ENCODE results near the gene DEPDC1B.

The DEPDC1B gene

GRCh38 chr5:60638300-60638699 is 61.7 kb downstream of the DEPDC1B start (continued):
- no peak for TF ChIP-seq CSRNP3 (CRISPR knock-in tag; IDR thresholded peaks at IDR 0.05)
- TF ChIP-seq RARB (CRISPR knock-in tag; IDR thresholded peaks at IDR 0.05), result no peak
- no peak for TF ChIP-seq BACH2 (CRISPR knock-in tag; IDR thresholded peaks at IDR 0.05; ENCODE audit: borderline replicate concordance)
- no peak for TF ChIP-seq CSDC2 (CRISPR knock-in tag; IDR thresholded peaks at IDR 0.05)
- TF ChIP-seq ESRRG (CRISPR knock-in tag; IDR thresholded peaks at IDR 0.05), result no peak
- TF ChIP-seq TCF4 (CRISPR knock-in tag; IDR thresholded peaks at IDR 0.05; ENCODE audit: borderline replicate concordance), result no peak
- TF ChIP-seq ZNF70 (CRISPR knock-in tag; IDR thresholded peaks at IDR 0.05), result no peak
- no peak for TF ChIP-seq ARNTL (CRISPR knock-in tag; IDR thresholded peaks at IDR 0.05; ENCODE audit: borderline replicate concordance, low read depth)

- no peak for ATAC-seq
- no peak for TF ChIP-seq ZNF565 (CRISPR knock-in tag; conservative IDR thresholded peaks at IDR 0.05; ENCODE audit: low read depth)
- no peak for TF ChIP-seq TOX (CRISPR knock-in tag; IDR thresholded peaks at IDR 0.05; ENCODE audit: borderline replicate concordance)
- TF ChIP-seq ZNF8 (CRISPR knock-in tag; IDR thresholded peaks at IDR 0.05), result no peak
- no peak for TF ChIP-seq ZFP3 (CRISPR knock-in tag; IDR thresholded peaks at IDR 0.05)
These were observed 63.3 kb downstream of the DEPDC1B start for GRCh38 chr5:60636644-60637043.

- TF ChIP-seq PPARA (CRISPR knock-in tag; IDR thresholded peaks at IDR 0.05; ENCODE audit: borderline replicate concordance) (no peak), OSR1 (CRISPR knock-in tag; IDR thresholded peaks at IDR 0.05) (no peak), ARNTL (CRISPR knock-in tag; IDR thresholded peaks at IDR 0.05; ENCODE audit: borderline replicate concordance, low read depth) (no peak), CSRNP3 (CRISPR knock-in tag; IDR thresholded peaks at IDR 0.05) (no peak), POU6F1 (CRISPR knock-in tag; IDR thresholded peaks at IDR 0.05; ENCODE audit: borderline replicate concordance, low read depth) (no peak), TCF4 (CRISPR knock-in tag; IDR thresholded peaks at IDR 0.05; ENCODE audit: borderline replicate concordance) (no peak), GLIS3 (CRISPR knock-in tag; IDR thresholded peaks at IDR 0.05) (no peak), CSDC2 (CRISPR knock-in tag; IDR thresholded peaks at IDR 0.05) (no peak), BACH2 (CRISPR knock-in tag; IDR thresholded peaks at IDR 0.05; ENCODE audit: borderline replicate concordance) (no peak), PATZ1 (CRISPR knock-in tag; IDR thresholded peaks at IDR 0.05; ENCODE audit: borderline replicate concordance) (no peak), ZFP3 (CRISPR knock-in tag; IDR thresholded peaks at IDR 0.05) (no peak), CREB5 (CRISPR knock-in tag; IDR thresholded peaks at IDR 0.05; ENCODE audit: low read depth) (no peak), TSHZ2 (CRISPR knock-in tag; IDR thresholded peaks at IDR 0.05) (no peak), ZNF565 (CRISPR knock-in tag; conservative IDR thresholded peaks at IDR 0.05; ENCODE audit: low read depth) (no peak), ZNF8 (CRISPR knock-in tag; IDR thresholded peaks at IDR 0.05) (no peak), ESRRG (CRISPR knock-in tag; IDR thresholded peaks at IDR 0.05) (no peak)
- no peak for ATAC-seq
These were observed 64.0 kb downstream of the DEPDC1B start for GRCh38 chr5:60636001-60636400.

Data from SK-N-SH treated with all-trans-retinoic acid at 6 μM for 48 hours (cell line).